NOMO-1 treated with DMSO at 0.1 percent for 48 hours (cell line): ENCODE results near the gene RIMBP2.

ENCODE experiments used
- DNase-seq: peaks from one replicate; lab custom pipeline; 2025; ENCODE audit not compliant: unreplicated experiment; lab: John Stamatoyannopoulos, UW

RIMBP2 gene

GRCh38 chr12:130448044-130448821, 267.9 kb downstream of the RIMBP2 start:
- no peak for DNase-seq

GRCh38 chr12:130447655-130447965, 268.5 kb downstream of the RIMBP2 start:
- DNase-seq = no peak

GRCh38 chr12:130446846-130447654, 269.0 kb downstream of the RIMBP2 start:
- DNase-seq = no peak

GRCh38 chr12:130444986-130445385, 271.1 kb downstream of the RIMBP2 start:
- no peak for DNase-seq

GRCh38 chr12:130444061-130444460, 272.0 kb downstream of the RIMBP2 start:
- DNase-seq = no peak

- no peak for DNase-seq
Measured at GRCh38 chr12:130441771-130442760, 274.0 kb downstream of the RIMBP2 start.

GRCh38 chr12:130440411-130441080, 275.6 kb downstream of the RIMBP2 start:
- no peak for DNase-seq

GRCh38 chr12:130439250-130439649, 276.8 kb downstream of the RIMBP2 start:
- DNase-seq = no peak

GRCh38 chr12:130438711-130439110, 277.4 kb downstream of the RIMBP2 start:
- DNase-seq = no peak

GRCh38 chr12:130438243-130438620, 277.9 kb downstream of the RIMBP2 start:
- DNase-seq = no peak

- DNase-seq = no peak
Measured at GRCh38 chr12:130437555-130438242, 278.4 kb downstream of the RIMBP2 start.

- DNase-seq = no peak
Measured at GRCh38 chr12:130436741-130437501, 279.2 kb downstream of the RIMBP2 start.

GRCh38 chr12:130435826-130436225, 280.3 kb downstream of the RIMBP2 start:
- no peak for DNase-seq

GRCh38 chr12:130435331-130435730, 280.8 kb downstream of the RIMBP2 start:
- no peak for DNase-seq

GRCh38 chr12:130434560-130434959, 281.5 kb downstream of the RIMBP2 start:
- DNase-seq = no peak

GRCh38 chr12:130433834-130434233, 282.3 kb downstream of the RIMBP2 start:
- no peak for DNase-seq

GRCh38 chr12:130433411-130433810, 282.7 kb downstream of the RIMBP2 start:
- DNase-seq = no peak

GRCh38 chr12:130431176-130431575, 284.9 kb downstream of the RIMBP2 start:
- DNase-seq = no peak
